Adrenal gland (tissue), 5 donors: ENCODE measurements around the gene TSKU.

Experiments used
- CTCF ChIP-seq, 6 experiments: fragments of 450-650 bp in 4 of 6; fragments of 200-600 bp in 2 of 6; sonication (generic) in 1 of 6; IDR thresholded peaks; 1 replicate in 5 of 6; 2 replicates in 1 of 6; pipeline versions ENCODE4 v1.5.1 to v1.8.0; 2016 to 2021; ENCODE audit warnings: antibody characterized with exemption in 6 of 6, mild to moderate bottlenecking in 2 of 6, moderate library complexity in 1 of 6
- POLR2A ChIP-seq, 2 donors: fragments of 450-650 bp; IDR thresholded peaks; one replicate each; pipeline ENCODE4 v1.6.1; 2017; ENCODE audit warnings: antibody characterized with exemption in 2 of 2, mild to moderate bottlenecking in 2 of 2, moderate library complexity in 1 of 2
- donor health status: DM: no; HTN: no; CAD: no.

- TF ChIP-seq CTCF (IDR thresholded peaks at IDR 0.05) (no peak), POLR2A (IDR thresholded peaks at IDR 0.05) (no peak)
Observed at GRCh38 chr11:76735841-76736240, 47.3 kb upstream of the TSKU start.
